NAMALWA (cell line): Measurements from ENCODE around the gene GCLC.
A peak's percentile ranks its signal among the peaks of the same experiment; 100 is the strongest.
"Not testable (repeated sequence)": the region's sequence is repeated elsewhere in the genome, so short reads cannot be mapped to it uniquely, and the experiment has no call there.

Experiments used
- DNase-seq: peaks from one replicate; pipeline ENCODE4 v3.0.0-alpha.2; 2015; ENCODE audit warnings: low spot score

GCLC gene

GRCh38 chr6:53492860-53493634 is 51.9 kb downstream of the GCLC start:
- peak; percentile 77 for DNase-seq

DNA sequence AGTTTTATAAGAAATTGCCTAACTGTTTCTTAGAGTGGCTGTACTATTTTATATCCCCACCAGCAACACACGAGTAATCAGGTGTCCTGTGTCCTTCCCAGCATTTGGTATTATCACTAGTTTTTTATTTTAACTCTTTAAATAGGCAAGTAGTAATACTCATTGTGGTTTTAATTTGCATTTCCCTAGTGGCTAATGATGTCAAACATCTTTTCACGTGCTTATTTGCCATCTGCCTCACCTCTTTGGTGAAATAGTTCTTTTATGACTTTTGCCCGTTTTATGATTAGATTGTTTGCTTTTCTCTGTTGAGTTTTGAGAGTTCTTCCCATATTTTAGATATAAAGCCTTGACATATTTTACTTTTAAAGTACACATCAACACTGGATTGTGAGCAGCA is 57.8 kb downstream of the GCLC start:
- peak; percentile 63 for DNase-seq

GRCh38 chr6:53486679-53487078 is 58.2 kb downstream of the GCLC start:
- no peak for DNase-seq

- DNase-seq = peak; percentile 84
Measured at GRCh38 chr6:53484476-53485280, 60.2 kb downstream of the GCLC start.

- peak; percentile 55 for DNase-seq
Measured at GRCh38 chr6:53483423-53484353, 61.2 kb downstream of the GCLC start.

- no peak for DNase-seq
Measured at GRCh38 chr6:53481323-53481722, 63.6 kb downstream of the GCLC start.

DNA sequence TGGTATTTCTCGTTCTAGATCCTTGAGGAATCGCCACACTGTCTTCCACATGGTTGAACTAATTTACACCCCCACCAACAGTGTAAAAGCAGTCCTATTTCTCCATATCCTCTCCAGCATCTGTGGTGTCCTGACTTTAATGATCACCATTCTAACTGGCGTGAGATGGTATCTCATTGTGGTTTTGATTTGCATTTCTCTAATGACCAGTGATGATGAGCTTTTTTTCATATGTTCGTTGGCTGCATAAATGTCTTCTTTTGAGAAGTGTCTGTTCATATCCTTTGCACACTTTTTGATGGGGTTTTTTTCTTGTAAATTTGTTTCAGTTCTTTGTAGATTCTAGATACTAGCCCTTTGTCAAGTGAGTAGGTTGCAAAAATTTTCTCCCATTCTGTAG is 64.1 kb downstream of the GCLC start:
- not testable (repeated sequence) for DNase-seq

DNA sequence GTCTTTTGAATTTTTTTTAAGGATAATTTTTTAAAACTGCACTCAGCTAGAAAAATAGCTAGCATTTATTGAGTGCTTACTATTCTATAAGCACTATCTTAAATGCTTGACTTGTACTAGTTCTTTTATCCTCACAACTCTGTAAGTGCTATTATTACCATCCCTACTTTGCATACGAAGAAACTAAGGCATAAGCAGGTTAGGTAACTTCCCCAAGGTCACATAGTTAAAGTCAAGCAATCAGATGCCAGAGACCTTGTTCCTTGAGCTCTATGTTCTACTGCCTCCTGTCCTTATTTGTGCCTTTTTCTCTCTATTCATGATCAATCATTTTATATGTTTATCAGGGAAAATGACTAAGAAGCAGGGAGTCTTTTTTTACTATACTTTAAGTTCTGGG is 65.0 kb downstream of the GCLC start:
- no peak for DNase-seq

- no peak for DNase-seq
Measured at GRCh38 chr6:53476964-53477363, 67.9 kb downstream of the GCLC start.

DNA sequence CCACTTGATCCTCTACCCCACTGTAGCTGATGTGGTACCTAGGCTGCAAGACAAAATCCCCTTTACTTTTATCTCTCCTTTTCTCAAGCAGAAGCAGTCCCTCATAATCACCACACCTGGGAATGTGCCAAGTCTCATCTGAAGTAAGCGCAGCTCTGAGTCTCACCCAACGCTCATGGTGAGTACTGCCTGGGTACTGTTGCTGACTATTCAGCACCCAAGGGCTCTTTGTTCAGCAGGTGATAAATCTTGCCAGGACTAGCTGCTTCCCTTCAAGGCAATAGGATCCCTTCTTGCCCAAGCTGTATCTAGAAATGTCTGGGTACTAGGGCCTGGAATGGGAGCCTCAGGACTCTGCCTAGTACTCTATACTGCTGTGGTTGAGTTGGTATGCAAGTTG is 70.9 kb downstream of the GCLC start:
- no peak for DNase-seq

DNA sequence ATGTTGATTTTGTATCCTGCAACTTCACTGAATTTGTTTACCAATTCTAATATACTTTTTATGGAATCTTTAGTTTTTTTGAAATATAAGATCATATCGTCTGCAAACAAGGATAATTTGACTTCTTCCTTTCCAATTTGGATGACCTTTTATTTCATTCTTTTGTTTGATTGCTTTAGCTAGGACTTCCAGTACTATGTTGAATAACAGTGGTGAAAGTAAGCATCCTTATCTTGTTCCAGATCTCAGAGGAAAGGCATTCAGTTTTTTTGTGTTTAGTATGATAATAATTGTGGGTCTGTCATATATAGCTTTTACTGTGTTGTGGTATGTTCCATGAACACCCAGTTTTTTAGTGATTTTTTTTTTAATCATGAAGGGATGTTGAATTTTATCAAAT is 75.7 kb downstream of the GCLC start:
- no peak for DNase-seq

DNA sequence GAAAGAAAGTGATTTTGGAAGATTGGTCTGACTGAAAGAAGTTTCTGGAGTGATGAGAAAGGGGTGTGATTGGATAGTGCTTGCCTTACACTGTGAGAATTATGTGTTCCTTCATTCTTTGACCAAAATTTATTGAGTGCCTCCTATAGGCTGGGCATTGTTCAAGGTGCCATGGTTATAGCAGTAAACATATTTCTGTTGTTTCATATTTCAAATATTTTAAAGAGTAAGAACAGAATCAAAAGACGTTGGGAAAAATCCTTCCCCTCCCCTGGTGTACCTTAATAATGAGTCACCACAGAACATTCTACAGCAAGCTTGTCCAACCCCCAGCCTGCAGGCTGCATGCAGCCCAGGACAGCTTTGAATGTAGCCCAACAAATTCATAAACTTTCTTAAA is 78.6 kb downstream of the GCLC start:
- DNase-seq = no peak

DNA sequence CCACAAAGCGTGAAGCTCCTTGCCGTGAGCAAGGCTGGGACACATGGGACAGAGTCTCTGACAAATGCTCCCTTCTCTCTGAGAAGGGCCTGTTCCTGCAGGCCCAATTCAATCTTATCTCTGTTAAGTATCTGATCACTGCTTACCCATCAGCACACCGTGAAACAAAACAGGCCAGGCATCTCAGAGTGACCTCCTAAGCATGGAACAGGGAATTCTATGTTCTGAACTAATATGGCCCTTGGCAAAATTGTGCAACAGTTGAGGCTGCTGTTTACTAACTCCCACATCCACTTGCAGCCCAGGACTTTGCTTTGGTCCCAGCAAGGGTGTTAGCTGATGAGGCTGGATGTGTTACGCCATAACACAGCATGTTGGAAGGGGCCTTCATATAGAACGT is 79.2 kb downstream of the GCLC start:
- no peak for DNase-seq

DNA sequence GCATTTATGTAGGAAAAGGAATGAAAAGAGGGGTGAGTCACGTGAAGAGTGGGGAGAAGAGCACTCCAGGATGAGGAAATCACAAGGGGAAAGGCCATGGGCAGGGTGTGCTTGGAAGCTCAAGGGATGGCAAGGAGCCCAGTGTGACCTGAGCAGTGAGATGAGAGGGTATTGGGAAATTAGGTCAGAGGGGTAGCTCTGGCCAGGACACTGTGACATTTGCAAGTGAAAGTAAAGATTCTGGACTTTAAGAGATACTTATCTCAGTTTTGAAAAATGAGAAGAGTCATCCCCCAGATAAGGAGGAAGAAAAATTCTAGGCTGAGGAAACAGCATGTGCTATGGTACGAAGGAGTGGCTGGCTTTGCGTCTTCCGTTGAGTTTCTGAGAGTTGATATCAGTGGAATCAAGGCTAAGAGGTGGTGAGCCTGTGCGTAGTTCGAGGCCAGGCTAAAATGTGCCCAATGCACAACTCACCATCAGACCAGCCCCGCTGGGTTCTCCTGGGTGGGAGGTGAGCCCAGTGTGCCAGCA is 79.9 kb downstream of the GCLC start:
- no peak for DNase-seq

DNA sequence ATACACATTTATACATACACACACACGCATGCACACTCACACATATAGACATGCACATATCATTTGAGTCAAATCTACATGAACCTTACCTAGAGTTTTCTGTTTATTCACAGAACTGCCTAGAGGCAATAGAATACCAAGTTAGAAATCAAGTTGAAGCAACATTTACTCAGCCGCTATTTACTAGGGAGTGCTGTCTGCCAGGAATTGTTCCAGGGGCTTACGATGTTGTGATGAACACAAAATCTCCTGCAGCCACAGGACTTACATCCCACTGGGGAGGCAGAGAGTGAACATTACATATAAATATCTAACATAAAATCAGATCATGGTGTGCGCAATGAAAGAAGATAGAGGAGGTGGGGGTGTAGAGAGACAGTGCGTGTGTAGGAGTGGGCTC is 80.4 kb downstream of the GCLC start:
- DNase-seq = no peak

DNA sequence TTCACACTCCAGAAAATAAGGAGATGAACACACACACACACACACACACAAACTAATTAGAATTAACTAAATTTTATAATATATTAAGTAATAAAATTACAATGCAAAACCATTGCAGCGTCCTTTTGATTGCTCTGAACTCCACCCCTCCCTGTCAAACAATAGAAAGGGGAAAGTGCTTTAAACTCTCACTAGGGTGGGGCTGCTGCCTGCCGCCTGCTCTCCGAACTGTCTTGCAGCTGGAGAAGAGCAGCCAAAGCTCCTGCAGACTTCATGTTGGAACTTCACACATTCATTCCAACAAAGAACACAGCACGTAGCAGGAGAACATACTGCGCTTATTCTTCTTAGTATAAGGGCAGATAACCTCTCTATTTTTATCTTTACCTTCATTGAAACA is 83.2 kb downstream of the GCLC start:
- peak; percentile 34 for DNase-seq

GRCh38 chr6:53461041-53461656 is 83.8 kb downstream of the GCLC start:
- peak; percentile 37 for DNase-seq

- no peak for DNase-seq
Measured at GRCh38 chr6:53458105-53458866, 86.6 kb downstream of the GCLC start.

GRCh38 chr6:53456809-53457208 is 88.1 kb downstream of the GCLC start:
- no peak for DNase-seq

DNA sequence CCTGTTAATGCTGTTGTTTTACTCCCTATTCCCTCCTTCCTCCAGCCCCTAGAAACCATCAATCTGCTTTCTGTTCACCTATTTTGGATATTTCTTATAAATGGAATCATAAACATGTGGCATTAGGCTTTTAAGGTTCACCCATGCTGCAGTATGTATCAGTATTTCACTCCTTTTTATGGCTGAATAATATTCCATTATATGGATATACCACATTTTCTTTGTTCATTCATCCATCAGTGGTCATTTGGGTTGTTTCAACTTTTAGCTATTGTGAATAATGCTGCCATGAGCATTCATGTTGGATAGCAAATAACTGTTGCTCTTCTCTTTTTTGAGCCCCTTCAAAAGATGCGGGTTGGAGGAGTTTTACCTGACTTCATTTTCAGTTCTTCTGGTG is 89.2 kb downstream of the GCLC start:
- no peak for DNase-seq

GRCh38 chr6:53451165-53451564 is 93.7 kb downstream of the GCLC start:
- DNase-seq = no peak
